ENCODE measurements around the gene MEG3.

Gene MEG3

GRCh38 chr14:100782516-100783320 lies 43.2 kb upstream of the MEG3 start:
- no peak overlapping the region for H4K5ac ChIP-seq (ENCODE audit: low read length)
- H2AK5ac ChIP-seq (ENCODE audit: low read length) = no peak overlapping the region
- no peak overlapping the region for H3K18ac ChIP-seq (ENCODE audit: low read length)
- no peak overlapping the region for H2BK5ac ChIP-seq (ENCODE audit: low read length)
- H3K9ac ChIP-seq (ENCODE audit: low read length) = no peak overlapping the region
- no peaks in the 10 kb centered on the region for H3K79me2 ChIP-seq (ENCODE audit: control insufficient read depth, insufficient read depth, low read length)
- no peaks in the 10 kb centered on the region for H3K36me3 ChIP-seq (ENCODE audit: control insufficient read depth, insufficient read depth, low read length)
- no peak overlapping the region for H3K56ac ChIP-seq (ENCODE audit: low read length)
- no peak overlapping the region for H3K23ac ChIP-seq (ENCODE audit: low read length)
- no peaks in the 10 kb centered on the region for H3K79me1 ChIP-seq (ENCODE audit: low read length)
- H2BK15ac ChIP-seq (replicated peaks; ENCODE audit: low read depth) = no peak overlapping the region
- no CpG with 5 or more reads among the region's 13 CpGs for WGBS (ENCODE audit: extremely low coverage, insufficient coverage, low lambda C conversion rate)
- no peak overlapping the region for H4K8ac ChIP-seq (ENCODE audit: low read depth, low read length)
- no peak overlapping the region for H3K4ac ChIP-seq (ENCODE audit: low read depth, low read length)
- H3K27me3 ChIP-seq (ENCODE audit: insufficient read depth, low read length, poor library complexity) = no peaks in the 10 kb centered on the region
- H3K27ac ChIP-seq (ENCODE audit: low read depth, low read length) = no peak overlapping the region
- no peaks in the 10 kb centered on the region for H3K4me1 ChIP-seq (ENCODE audit: control insufficient read depth, low read depth, low read length)
- H3K4me2 ChIP-seq (ENCODE audit: low read length) = no peak overlapping the region
- no peak overlapping the region for H2BK120ac ChIP-seq (ENCODE audit: low read depth, low read length)
- no peak for DNase-seq
- H3K4me3 ChIP-seq (ENCODE audit: low read length) = no peak overlapping the region

- H2BK120ac ChIP-seq (ENCODE audit: low read depth, low read length) = no peak overlapping the region
- H3K4me3 ChIP-seq (ENCODE audit: low read length) = no peak overlapping the region
- H3K18ac ChIP-seq (ENCODE audit: low read length) = no peak overlapping the region
- H3K4ac ChIP-seq (ENCODE audit: low read depth, low read length) = no peak overlapping the region
- H3K36me3 ChIP-seq (ENCODE audit: control insufficient read depth, insufficient read depth, low read length) = no peaks in the 10 kb centered on the region
- H3K27me3 ChIP-seq (ENCODE audit: insufficient read depth, low read length, poor library complexity) = no peaks in the 10 kb centered on the region
- H2BK5ac ChIP-seq (ENCODE audit: low read length) = no peak overlapping the region
- H2AK5ac ChIP-seq (ENCODE audit: low read length) = no peak overlapping the region
- H3K23ac ChIP-seq (ENCODE audit: low read length) = no peak overlapping the region
- H3K9ac ChIP-seq (ENCODE audit: low read length) = no peak overlapping the region
- no peak overlapping the region for H3K4me2 ChIP-seq (ENCODE audit: low read length)
- no peak overlapping the region for H4K5ac ChIP-seq (ENCODE audit: low read length)
- no peaks in the 10 kb centered on the region for H3K79me2 ChIP-seq (ENCODE audit: control insufficient read depth, insufficient read depth, low read length)
- H3K56ac ChIP-seq (ENCODE audit: low read length) = no peak overlapping the region
- no peak overlapping the region for H4K8ac ChIP-seq (ENCODE audit: low read depth, low read length)
- H3K27ac ChIP-seq (ENCODE audit: low read depth, low read length) = no peak overlapping the region
- H3K4me1 ChIP-seq (ENCODE audit: control insufficient read depth, low read depth, low read length) = no peaks in the 10 kb centered on the region
- no CpG with 5 or more reads among the region's 27 CpGs for WGBS (ENCODE audit: extremely low coverage, insufficient coverage, low lambda C conversion rate)
- DNase-seq = no peak
- no peak overlapping the region for H2BK15ac ChIP-seq (replicated peaks; ENCODE audit: low read depth)
- no peaks in the 10 kb centered on the region for H3K79me1 ChIP-seq (ENCODE audit: low read length)
Observed at GRCh38 chr14:100783630-100784370, 42.1 kb upstream of the MEG3 start.

GRCh38 chr14:100784523-100785337 lies 41.2 kb upstream of the MEG3 start:
- Histone ChIP-seq H3K36me3 (ENCODE audit: control insufficient read depth, insufficient read depth, low read length) (no peaks in the 10 kb centered on the region), H3K79me1 (ENCODE audit: low read length) (no peaks in the 10 kb centered on the region), H2BK5ac (ENCODE audit: low read length) (no peak overlapping the region), H3K56ac (ENCODE audit: low read length) (no peak overlapping the region), H3K4me2 (ENCODE audit: low read length) (no peak overlapping the region), H3K4me3 (ENCODE audit: low read length) (no peak overlapping the region), H3K27me3 (ENCODE audit: insufficient read depth, low read length, poor library complexity) (no peaks in the 10 kb centered on the region), H3K23ac (ENCODE audit: low read length) (no peak overlapping the region), H2BK120ac (ENCODE audit: low read depth, low read length) (no peak overlapping the region), H3K18ac (ENCODE audit: low read length) (no peak overlapping the region), H2AK5ac (ENCODE audit: low read length) (no peak overlapping the region), H3K9ac (ENCODE audit: low read length) (no peak overlapping the region), H3K4ac (ENCODE audit: low read depth, low read length) (no peak overlapping the region), H4K8ac (ENCODE audit: low read depth, low read length) (no peak overlapping the region), H3K27ac (ENCODE audit: low read depth, low read length) (no peak overlapping the region), H3K4me1 (ENCODE audit: control insufficient read depth, low read depth, low read length) (no peaks in the 10 kb centered on the region), H2BK15ac (replicated peaks; ENCODE audit: low read depth) (no peak overlapping the region), H4K5ac (ENCODE audit: low read length) (no peak overlapping the region), H3K79me2 (ENCODE audit: control insufficient read depth, insufficient read depth, low read length) (no peaks in the 10 kb centered on the region)
- DNase-seq = no peak
- WGBS (ENCODE audit: extremely low coverage, insufficient coverage, low lambda C conversion rate) = no CpG with 5 or more reads among the region's 11 CpGs

GRCh38 chr14:100785338-100785615 lies 40.6 kb upstream of the MEG3 start:
- Histone ChIP-seq H3K23ac (ENCODE audit: low read length) (no peak overlapping the region), H3K18ac (ENCODE audit: low read length) (no peak overlapping the region), H2BK5ac (ENCODE audit: low read length) (no peak overlapping the region), H3K9ac (ENCODE audit: low read length) (no peak overlapping the region), H3K4ac (ENCODE audit: low read depth, low read length) (no peak overlapping the region), H3K56ac (ENCODE audit: low read length) (no peak overlapping the region), H3K79me1 (ENCODE audit: low read length) (no peaks in the 10 kb centered on the region), H2BK120ac (ENCODE audit: low read depth, low read length) (no peak overlapping the region), H3K4me2 (ENCODE audit: low read length) (no peak overlapping the region), H4K8ac (ENCODE audit: low read depth, low read length) (no peak overlapping the region), H2AK5ac (ENCODE audit: low read length) (no peak overlapping the region), H3K4me1 (ENCODE audit: control insufficient read depth, low read depth, low read length) (no peaks in the 10 kb centered on the region), H3K4me3 (ENCODE audit: low read length) (no peak overlapping the region), H3K27ac (ENCODE audit: low read depth, low read length) (no peak overlapping the region), H2BK15ac (replicated peaks; ENCODE audit: low read depth) (no peak overlapping the region), H3K36me3 (ENCODE audit: control insufficient read depth, insufficient read depth, low read length) (no peaks in the 10 kb centered on the region), H3K79me2 (ENCODE audit: control insufficient read depth, insufficient read depth, low read length) (no peaks in the 10 kb centered on the region), H3K27me3 (ENCODE audit: insufficient read depth, low read length, poor library complexity) (no peaks in the 10 kb centered on the region), H4K5ac (ENCODE audit: low read length) (no peak overlapping the region)
- DNase-seq = no peak
- WGBS (ENCODE audit: extremely low coverage, insufficient coverage, low lambda C conversion rate) = no CpG with 5 or more reads among the region's 4 CpGs

- Histone ChIP-seq H3K4me1 (ENCODE audit: control insufficient read depth, low read depth, low read length) (no peaks in the 10 kb centered on the region), H3K4me3 (ENCODE audit: low read length) (no peak overlapping the region), H3K23ac (ENCODE audit: low read length) (no peak overlapping the region), H2BK5ac (ENCODE audit: low read length) (no peak overlapping the region), H3K4me2 (ENCODE audit: low read length) (no peak overlapping the region), H4K5ac (ENCODE audit: low read length) (no peak overlapping the region), H3K18ac (ENCODE audit: low read length) (no peak overlapping the region), H3K79me2 (ENCODE audit: control insufficient read depth, insufficient read depth, low read length) (no peaks in the 10 kb centered on the region), H4K8ac (ENCODE audit: low read depth, low read length) (no peak overlapping the region), H2AK5ac (ENCODE audit: low read length) (no peak overlapping the region), H3K56ac (ENCODE audit: low read length) (no peak overlapping the region), H2BK15ac (replicated peaks; ENCODE audit: low read depth) (no peak overlapping the region), H3K9ac (ENCODE audit: low read length) (no peak overlapping the region), H2BK120ac (ENCODE audit: low read depth, low read length) (no peak overlapping the region), H3K4ac (ENCODE audit: low read depth, low read length) (no peak overlapping the region), H3K79me1 (ENCODE audit: low read length) (no peaks in the 10 kb centered on the region), H3K27me3 (ENCODE audit: insufficient read depth, low read length, poor library complexity) (no peaks in the 10 kb centered on the region), H3K27ac (ENCODE audit: low read depth, low read length) (no peak overlapping the region), H3K36me3 (ENCODE audit: control insufficient read depth, insufficient read depth, low read length) (no peaks in the 10 kb centered on the region)
- DNase-seq = no peak
- no CpG with 5 or more reads among the region's 7 CpGs for WGBS (ENCODE audit: extremely low coverage, insufficient coverage, low lambda C conversion rate)
Observed at GRCh38 chr14:100785626-100786025, 40.3 kb upstream of the MEG3 start.

Measured in mesendoderm (in vitro differentiated cells).